Hematopoietic multipotent progenitor cell treated with erythropoietin and hydrocortisone succinate and interleukin-3 and kit ligand, for 8 days (in vitro differentiated cells): Measurements from ENCODE around the gene COBL.

Experiments
- DNase-seq: peaks from one replicate; pipeline ENCODE4 v3.0.0-alpha.2; 2015

COBL gene, protein sequence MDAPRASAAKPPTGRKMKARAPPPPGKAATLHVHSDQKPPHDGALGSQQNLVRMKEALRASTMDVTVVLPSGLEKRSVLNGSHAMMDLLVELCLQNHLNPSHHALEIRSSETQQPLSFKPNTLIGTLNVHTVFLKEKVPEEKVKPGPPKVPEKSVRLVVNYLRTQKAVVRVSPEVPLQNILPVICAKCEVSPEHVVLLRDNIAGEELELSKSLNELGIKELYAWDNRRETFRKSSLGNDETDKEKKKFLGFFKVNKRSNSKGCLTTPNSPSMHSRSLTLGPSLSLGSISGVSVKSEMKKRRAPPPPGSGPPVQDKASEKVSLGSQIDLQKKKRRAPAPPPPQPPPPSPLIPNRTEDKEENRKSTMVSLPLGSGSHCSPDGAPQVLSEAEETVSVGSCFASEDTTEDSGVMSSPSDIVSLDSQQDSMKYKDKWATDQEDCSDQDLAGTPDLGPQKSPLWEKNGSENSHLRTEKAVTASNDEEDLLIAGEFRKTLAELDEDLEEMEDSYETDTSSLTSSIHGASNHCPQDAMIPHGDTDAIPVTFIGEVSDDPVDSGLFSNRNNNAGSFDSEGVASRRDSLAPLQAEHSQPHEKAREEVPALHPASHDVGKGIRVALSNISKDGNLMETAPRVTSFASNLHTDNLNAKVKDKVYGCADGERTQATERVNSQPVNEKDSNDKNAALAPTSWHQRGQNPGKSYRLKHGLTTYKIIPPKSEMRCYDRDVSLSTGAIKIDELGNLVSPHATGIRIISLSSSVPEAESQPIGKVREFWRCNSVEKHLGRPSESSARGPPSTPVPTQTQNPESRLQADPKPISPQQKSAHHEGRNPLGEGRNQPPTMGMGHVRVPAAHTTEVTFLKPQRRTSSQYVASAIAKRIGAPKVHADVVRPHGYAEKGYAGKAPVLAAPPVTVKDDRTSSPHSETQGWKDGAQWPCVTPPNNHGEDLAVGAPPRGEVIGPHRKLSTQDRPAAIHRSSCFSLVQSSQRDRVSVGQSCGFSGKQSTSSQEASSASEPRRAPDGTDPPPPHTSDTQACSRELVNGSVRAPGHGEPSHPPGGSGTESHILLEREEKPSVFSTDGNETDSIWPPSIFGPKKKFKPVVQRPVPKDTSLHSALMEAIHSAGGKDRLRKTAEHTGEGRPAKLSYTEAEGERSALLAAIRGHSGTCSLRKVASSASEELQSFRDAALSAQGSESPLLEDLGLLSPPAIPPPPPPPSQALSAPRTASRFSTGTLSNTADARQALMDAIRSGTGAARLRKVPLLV

DNA sequence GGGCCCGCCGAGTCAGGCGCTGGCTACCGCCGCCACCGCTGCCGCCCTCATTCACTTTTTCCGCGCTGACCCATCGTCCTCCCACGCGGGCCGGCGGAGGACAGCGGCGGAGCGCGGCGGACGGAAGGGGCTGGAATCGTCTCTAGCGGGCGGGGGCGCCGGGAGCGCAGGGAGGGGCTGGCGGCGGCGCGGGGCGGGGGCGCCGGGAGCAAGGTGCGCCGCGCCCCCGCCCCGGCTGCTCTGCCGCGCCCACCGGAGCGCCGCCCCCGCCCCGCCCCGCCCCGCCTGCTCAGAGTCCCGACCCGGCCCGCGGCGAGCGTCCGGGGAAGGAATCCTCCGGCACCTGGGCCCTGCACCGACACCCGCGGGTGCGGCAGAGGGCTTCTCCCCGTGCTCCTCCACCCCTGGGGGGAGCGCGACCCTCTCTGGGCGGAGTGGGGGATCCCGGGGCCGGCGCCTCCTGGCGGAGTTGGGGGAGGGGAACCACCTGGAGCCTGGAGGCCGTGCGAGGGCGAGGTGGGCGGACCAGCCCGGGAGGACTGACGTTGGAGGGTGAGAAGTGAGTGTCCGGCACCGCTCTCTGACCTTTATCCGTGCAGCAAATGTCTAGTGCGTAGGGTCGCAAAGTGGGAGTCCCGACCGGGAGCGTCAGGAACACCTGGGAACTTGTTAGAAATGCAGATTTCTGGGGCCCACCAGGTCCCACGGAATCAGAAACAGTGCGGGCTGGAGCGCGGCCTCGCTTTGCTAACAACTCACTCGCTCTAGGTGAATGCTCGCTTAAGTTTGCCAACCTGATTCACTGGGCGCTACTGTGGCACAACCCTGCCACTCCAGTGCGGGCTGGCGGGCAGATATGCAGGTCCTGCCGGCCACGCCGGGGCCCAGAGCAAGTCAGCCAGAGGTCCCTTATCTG is at the start of gene COBL:
Gene COBL (minus strand): TSS at position 144 of the 916 bp plus-strand sequence. CDS start 176 bp downstream, outside the sequence.
- no peak for DNase-seq

DNA sequence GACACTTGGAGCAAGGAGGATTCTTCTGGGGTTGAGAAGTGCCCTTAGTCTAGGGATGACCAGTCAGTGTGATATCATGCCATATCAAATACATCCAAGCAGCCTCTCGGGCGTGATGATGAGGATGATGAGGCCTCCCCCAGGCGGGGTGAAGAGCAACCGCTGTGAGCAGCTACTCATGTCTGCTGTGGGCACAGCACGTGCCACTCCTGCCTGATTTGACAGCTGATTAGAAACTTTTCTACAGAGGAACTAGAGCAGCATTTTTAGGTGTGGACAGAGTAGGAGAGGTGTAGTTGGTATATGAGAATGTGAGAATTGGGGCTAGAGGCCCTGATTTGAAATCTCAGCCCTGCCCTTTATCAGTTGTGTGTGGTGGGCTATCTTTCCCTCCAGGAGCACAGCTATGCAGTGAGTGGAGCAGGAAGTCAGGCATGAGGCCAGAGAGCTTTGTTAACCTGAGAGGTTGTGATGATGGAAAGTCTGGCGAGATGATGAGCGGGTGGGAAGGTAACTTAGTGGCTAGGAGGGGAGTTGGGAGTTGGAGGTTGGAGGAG is 49.6 kb upstream of the COBL start:
- no peak for DNase-seq

DNA sequence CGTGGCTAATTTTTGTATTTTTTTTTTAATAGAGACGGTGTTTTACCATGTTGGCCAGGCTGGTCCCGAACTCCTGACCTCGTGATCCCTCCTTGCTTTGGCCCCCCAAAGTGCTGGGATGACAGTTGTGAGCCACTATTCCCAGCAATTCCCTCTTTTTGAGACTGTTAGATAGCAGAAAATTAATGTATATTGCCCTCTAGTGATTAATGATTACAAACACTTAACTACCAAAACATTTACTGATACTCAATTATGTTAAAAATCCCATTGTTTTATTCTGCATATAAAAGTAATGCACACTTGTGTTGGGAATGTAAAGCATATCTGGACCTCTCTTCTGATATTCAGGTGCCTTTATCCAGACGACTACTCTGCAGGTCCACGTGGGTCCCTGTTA is 41.2 kb upstream of the COBL start:
- no peak for DNase-seq

DNA sequence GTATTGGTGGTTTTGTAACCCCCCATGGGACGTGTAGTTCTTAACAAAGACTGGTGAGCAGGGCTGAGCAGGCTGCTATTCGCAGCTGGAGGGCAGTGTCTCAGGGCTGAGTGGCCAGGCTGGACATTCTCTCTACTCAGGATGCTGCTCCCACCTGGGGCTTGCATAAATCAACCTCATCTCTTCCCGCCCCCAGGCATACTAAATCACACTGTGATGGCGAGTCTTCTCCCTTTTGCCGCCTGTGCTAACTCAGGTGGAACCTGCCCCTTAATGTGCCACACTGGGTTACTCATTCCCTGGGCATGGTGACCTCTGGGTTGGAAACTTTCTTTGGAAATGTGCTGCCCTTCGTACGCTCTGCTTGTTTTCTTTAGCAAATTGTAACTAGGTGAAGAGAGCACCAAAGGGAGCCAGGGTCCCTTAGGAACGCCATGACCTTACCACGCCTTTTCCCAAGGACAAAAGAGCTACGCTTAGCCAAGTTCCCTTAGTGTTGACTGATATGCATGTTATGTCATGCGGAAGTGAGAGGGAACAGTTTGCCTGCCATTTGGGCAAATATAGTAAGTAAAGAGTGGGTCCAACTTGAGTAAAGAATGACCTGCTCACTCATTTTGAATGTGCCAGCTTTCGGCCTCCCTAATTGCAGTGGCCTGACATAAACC is 40.4 kb upstream of the COBL start:
- DNase-seq, result no peak

DNA sequence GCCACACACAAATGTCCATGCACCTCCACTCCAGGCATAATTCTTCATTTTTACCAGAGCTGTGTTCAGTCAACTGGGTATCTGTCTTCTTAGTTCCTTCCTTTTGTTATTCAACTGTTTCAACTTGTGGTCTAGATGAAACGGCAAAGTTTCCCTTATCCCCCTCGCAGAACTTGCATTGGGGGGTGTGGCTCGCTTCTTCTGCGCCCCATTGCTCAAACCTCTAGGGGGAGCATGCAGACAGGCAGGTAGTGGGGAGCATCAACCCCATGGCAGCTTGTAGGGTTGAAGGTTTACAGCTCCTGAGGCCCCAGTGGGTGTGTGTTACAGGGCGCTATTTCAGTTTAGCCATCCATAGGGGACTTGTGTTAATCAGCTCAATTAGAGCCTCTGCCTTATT is 38.3 kb upstream of the COBL start:
- DNase-seq, result peak; percentile 9

DNA sequence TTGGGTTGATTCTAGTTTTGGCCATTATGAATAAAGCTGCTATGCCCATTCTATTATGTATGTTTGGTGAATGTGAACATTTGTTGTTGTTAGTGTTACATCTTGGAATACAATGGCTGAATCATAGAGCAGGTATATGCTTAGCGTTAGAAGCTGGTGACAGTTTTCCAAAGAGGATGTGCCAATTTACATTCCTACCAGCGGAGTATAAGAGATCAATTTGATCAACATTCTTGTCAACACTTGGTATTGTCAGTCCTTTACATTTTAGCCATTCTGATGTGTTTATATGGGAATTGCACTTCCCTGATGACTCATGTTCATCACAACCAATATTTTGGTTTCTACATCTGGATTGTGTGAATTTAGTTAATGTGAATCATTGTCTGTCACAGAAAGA is 37.8 kb upstream of the COBL start:
- no peak for DNase-seq

DNA sequence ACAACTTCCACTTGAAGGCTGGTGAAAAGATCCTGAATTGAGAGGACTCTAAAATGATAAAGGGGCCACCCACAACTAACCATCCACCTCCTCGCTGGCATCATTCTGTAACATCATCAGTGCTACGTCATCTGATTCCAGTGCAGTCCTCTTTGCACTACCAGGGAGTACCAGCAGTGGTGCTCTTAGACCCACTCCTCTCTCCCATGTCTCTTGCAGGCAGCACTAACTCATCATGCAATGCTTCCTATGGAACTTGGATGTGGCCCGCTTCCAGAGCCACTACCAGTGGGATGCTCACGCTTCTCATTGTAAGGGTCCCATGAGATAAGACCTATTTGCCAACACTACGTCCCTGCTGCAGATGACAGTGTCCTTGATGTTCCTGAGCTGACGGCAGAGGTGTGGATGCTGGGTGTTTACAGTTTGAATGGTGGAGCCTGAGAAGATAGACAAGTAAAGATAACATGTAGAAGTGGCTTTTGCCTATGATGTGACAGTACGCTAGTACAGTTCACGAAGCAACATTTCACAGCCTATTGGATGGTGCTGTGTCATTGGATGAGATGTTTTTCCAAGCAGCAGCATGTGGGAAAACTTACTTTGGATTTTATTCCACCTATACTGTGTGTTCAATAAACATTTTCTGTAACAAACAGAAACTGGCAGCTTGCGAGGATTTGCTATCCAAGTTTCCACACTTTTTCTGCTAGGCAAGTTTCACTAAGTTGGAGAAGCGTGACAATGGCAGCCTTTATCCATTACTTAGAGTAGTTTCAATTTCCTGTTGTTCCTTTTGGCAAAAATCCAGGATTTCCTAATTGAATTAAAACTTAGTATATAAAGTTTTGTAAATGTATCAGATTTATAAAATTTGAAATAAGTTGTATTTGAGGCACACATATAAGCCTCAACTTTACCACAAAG is 35.8 kb upstream of the COBL start:
- DNase-seq, result no peak

DNA sequence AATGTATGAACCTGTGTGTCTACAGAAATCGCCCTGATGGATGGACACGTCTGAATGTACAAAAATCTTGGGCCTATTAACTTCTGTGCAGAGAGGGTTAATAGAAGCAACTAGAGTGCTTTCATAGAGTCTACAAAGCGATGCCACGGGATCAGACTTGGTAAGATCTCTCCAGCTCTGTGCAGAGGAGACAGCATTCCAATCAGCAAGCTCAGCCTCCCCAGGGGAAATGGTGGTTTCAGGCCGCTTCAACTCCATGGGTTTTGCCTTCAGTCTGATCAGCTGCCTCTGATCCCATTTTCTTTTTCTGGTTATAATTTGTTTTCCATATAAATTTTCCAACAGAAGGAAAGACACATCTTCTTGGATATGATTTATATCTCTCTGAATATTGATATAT is 35.1 kb upstream of the COBL start:
- no peak for DNase-seq

DNA sequence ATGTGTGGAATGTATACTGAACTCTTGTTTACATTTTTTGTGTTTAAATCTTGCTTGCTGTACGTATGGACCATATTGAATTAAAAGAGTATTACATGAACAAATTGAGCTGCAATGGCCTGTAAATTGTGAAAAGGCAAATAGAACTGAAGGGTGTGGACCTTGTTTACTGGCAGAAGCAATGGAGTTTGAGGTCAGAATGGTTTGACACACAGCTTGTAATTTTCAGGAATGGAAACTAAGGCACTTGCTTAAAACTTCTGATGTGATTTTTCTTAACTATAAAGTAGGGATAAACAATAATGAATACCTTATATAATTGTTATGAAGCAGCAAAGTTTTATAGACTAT is 33.9 kb upstream of the COBL start:
- DNase-seq, result no peak

DNA sequence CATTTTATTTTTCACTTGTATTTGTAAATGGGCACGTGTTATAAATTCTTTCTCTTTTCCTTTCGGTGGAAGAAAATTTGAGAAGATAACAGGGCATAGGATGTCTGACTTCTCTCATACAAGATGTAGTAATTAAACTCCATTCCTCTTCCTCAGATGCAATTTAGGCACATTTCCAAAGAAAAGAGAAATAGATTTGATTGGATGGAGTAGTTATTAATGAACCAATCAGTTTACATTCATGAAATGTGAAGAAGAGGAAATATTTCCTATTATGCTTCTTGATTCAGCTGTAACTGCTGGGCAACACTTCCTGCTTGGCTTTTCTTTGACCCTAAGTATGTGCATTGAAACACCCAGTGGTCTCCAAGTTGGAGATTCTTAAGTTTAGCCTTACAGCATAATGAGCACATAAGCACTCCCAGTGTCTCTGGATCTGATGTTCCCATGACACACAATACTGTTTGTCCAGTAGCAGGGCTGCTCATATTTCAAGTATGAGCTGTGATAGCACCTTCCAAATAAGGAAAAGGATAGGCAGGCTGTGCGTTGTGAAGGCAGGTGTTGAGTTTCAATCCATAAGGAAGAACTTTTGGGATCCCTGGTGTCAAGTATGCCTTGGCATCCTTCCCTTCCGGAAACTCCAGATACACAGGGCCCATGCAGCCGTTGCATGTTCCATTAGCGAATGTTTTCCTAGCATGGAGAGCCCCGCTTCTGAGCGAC is 33.4 kb upstream of the COBL start:
- DNase-seq, result no peak

DNA sequence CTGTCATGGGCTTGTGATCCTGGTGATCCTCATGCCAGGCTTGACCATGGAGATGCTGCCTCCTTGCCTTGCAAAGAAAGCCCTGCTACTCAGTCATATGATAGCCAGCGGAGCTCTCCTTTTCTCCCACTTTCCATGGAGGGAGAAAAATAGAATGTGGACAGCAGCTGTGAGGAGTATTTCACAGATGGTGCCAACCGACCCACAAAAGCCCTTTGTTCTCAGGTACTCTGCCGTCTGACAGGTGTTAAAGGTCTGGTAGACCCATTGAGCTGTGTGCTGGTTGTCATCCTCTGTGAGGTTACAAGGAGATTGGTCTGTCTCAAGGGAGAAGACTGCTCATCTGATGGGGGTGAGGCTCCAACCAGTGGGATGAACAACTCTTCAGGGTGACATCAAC is 29.5 kb upstream of the COBL start:
- DNase-seq, result no peak

DNA sequence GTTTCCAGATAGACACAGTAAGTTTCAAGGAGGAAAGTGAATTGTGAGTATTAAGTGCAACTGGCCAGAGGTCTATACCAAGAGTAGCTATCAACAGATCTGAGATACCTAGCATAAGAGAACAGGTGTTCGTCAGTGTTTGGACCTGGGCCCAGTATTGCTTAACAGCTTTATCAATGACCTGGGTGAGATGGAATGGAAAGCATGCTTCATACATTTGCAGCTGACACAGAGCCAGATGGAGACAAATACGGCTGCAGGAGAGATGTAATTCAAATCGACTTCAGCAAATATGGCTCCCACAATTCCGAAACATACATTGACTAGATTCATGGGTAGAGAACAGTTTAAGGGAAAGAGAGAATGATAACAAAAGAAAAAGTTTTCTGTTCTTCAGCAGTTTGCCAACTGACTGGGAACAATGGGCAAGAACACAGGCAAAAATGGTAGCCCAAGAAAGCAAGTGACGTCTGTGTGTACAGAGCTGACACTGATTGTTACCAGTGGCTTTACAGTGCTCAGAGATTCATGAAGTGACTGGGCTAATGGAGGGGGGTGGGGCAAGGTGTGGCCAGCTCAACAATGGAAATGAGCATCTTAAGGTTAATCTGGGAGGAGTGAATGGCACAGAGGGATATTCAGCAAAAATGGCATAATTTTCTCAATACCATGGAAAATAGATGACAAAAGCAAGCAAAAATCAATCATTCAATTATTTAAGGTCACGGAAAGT is 28.0 kb upstream of the COBL start:
- DNase-seq, result no peak

DNA sequence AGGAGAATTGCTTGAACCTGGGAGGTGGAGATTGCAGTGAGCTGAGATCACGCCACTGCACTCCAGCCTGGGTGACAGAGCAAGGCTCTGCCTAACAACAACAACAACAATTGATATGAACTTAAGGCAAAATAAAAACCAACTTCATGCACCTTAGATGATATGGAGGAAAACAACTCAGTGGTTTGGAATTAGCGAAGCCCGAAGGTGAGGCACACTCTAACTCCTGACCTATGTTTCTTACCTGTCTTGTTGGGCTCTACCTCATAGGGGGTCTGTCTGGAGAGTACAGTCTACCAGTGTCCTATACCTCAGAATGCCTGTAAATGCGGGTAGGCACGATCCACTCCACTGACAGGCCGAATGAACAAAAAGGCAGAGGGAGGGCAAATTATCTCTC is 24.3 kb upstream of the COBL start:
- DNase-seq, result no peak

DNA sequence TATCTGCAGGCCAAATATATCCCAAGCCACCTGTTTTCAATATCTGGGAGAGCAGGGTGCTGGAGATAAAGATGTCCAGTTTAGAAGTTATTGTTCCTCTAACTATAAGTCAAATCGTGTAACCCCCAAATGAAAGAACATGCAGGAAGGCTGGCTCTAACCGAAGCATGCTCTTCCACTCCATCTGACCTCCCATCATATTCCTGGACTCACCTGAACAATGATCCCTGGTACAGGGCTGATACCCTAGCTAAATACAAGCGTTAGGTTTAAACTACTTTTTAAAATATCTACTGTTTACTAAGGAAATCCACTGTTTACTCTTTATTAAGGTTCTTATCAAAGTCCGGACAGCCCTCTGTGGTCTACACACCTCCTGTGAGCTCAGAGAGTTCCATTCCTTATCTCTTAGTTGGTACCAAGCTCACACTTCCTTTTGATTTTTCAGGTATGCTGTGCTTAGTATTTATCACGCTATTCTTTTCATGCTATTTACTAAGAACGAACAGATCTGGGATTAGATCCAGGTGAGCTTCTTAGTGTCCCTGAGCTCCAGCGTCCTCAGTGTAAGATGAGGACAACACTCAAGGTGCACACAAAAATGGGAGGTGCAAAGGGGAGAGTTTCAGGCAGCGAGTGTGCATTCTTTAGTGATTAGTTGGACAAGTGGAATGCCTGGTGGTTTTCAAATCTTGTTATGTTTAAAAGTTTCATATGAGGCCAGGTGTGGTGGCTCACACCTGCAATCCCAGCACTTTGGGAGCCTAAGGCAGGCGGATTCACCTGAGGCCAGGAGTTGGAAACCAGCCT is 23.6 kb upstream of the COBL start:
- no peak for DNase-seq

DNA sequence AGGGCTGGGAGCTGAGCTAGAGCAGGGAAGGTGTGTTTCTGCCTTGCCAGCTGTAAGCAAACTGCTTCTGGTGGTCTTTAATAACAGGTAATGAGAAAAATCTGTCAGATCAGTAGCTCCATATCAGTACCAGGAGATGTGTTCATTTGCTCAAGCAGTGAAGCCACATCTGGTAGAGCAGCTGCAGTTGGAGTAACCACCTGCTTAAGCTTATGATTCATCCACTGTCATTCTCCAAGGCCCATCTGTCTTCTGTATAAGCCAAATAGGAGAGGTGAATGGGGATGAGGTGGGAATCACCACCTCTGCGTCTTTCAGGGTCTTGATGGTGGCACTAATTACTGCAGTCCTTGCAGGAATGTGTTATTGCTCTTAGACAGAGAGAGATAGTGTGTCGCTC is 18.4 kb upstream of the COBL start:
- DNase-seq, result no peak

DNA sequence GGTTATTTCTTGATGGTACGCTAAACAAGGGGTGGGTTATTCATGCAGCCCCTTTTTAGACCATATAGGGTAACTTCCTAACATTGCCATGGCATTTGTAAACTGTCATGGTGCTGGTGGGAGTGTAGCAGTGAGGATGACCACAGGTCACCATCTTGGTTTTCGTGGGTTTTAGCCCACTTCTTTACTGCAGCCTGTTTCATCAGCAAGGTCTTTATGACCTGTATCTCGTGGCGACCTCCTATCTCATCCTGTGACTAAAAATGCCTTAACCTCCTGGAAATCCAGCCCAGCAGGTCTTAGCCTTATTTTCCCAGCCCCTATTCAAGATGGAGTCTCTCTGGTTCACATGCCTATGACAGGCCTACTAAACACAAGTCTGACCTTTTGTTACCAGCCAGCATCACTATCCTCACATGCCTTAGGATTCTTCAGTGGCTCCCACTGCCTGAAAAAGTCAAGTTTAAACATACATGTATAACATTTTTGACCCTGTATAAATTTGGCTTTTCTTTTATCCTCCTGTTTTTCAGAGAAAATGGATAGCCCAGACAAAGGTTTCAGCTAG is 13.2 kb upstream of the COBL start:
- DNase-seq, result no peak

DNA sequence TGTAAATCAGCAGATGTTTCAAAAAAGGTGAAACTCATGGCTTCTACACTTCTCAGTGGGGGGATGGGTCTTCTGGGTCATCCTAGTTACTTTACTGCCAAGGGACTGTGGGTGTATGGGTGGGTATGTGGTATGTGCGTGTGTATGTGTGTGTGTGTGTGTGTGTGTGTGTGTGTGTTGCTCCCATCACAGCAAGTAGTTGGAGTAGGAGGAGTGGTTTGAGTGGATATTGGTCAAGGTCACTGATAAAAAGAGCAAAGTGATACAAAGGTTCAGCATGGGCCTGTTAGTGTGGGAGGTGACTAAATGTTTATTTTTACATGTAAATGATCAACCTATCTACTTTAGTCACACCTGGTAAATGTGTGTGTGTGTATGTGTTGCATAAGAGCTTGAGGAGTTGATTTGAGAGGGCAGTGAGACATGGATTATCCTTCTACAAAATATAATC is 11.8 kb upstream of the COBL start:
- DNase-seq, result no peak
